HG03064 (cell line): ENCODE measurements around the gene PRRC2A.

Experiments used
- ATAC-seq: cut with Tn5 transposase; IDR thresholded peaks from one replicate; pipeline ENCODE4 v1.9.1; 2021; ENCODE audit warnings: low read depth; ENCODE audit not compliant: unreplicated experiment

PRRC2A gene

GRCh38 chr6:31621991-31622390, 1.5 kb downstream of the PRRC2A start:
- ATAC-seq: no peak

- ATAC-seq: no peak
Measured at GRCh38 chr6:31622684-31623091, 2.2 kb downstream of the PRRC2A start.

DNA sequence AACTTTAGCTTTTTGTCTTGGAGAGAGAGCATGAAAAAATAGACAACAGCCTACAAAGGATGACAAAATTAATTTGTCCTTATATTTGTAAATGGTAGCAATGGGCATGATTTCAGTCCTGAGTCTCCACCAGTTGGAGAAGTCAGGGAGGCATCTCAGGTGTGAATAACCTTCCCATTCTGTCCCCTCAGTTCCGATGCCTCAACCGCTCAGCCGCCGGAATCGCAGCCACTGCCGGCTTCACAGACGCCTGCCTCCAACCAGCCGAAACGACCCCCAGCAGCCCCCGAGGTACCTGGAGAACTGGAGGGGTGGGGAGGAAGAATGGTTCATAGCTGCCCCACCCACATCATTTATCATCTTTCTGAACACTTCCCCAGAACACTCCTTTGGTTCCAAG, 3.6 kb downstream of the PRRC2A start:
- no peak for ATAC-seq

DNA sequence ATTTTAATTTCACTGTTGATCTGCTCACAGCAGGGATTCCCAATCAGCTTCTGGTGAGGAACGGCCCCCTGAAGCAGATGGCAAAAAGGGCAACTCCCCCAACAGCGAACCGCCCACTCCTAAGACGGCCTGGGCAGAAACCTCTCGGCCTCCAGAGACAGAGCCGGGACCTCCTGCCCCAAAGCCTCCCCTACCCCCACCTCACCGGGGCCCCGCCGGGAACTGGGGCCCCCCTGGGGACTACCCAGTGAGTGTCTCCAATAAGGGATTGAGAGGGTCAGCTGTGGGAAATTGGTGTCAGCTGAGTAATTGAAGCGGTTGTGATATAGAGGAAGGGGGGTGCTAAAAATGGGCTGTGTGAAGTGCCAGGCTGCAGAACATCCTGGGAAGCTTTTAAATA, 6.4 kb downstream of the PRRC2A start:
- no peak for ATAC-seq

GRCh38 chr6:31627690-31628287, 7.3 kb downstream of the PRRC2A start:
- ATAC-seq: no peak

DNA sequence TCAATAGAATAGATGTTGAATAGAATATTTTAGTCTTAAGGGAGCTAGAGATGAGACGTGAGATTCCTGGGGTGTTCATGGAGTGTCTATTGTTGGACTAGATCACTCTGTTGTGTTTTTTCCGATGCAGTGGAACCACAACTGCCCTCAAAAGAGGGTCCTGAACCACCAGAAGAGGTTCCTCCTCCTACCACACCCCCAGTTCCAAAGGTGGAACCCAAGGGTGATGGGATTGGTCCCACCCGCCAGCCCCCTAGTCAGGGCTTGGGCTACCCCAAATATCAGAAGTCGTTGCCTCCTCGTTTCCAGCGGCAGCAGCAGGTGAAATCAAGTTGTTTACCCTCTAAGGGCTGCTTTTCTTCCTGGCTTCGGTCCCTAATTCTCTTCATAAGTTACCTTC, 8.5 kb downstream of the PRRC2A start:
- no peak for ATAC-seq

GRCh38 chr6:31630177-31630934, 9.8 kb downstream of the PRRC2A start:
- no peak for ATAC-seq

DNA sequence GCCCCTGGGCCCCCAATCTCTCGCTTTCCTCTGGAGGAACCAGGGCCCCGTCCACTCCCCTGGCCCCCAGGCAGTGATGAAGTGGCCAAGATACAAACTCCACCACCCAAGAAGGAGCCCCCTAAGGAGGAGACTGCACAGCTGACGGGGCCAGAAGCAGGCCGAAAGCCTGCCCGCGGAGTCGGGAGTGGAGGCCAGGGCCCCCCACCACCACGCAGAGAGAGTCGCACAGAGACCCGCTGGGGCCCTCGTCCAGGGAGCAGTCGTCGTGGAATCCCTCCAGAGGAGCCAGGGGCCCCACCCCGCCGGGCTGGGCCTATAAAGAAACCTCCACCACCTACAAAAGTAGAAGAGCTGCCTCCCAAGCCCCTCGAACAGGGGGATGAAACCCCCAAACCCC, 10.7 kb downstream of the PRRC2A start:
- no peak for ATAC-seq

DNA sequence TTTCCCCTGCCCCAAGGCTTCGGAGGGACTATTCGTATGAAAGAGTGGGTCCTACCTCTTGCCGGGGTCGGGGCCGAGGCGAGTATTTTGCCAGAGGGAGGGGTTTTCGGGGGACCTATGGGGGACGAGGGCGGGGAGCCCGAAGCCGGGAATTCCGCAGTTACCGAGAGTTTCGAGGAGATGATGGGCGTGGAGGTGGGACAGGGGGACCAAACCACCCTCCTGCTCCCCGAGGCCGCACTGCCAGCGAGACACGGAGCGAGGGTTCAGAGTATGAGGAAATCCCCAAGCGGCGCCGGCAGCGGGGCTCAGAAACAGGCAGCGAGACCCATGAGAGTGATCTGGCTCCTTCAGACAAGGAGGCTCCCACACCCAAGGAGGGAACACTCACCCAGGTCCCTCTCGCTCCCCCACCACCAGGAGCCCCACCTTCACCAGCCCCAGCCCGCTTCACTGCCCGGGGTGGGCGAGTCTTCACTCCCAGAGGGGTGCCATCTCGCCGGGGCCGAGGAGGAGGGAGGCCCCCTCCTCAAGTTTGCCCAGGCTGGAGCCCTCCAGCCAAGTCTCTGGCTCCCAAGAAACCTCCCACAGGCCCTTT, 11.3 kb downstream of the PRRC2A start:
- ATAC-seq: no peak

DNA sequence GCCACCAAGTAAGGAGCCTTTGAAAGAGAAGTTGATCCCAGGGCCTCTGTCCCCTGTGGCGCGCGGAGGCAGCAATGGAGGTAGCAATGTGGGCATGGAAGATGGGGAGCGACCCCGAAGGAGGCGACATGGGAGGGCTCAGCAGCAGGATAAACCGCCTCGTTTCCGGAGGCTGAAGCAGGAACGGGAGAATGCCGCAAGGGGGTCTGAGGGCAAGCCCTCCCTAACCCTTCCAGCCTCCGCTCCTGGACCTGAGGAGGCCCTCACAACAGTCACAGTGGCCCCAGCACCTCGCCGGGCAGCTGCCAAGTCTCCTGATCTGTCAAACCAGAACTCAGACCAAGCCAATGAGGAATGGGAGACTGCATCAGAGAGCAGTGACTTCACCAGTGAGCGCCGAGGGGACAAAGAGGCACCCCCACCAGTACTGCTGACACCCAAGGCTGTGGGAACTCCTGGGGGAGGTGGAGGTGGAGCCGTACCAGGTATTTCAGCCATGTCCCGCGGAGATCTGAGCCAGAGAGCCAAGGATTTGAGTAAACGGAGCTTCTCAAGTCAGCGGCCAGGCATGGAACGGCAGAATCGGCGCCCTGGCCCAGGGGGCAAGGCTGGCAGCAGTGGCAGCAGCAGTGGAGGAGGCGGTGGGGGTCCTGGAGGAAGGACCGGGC, 11.9 kb downstream of the PRRC2A start:
- ATAC-seq: no peak

DNA sequence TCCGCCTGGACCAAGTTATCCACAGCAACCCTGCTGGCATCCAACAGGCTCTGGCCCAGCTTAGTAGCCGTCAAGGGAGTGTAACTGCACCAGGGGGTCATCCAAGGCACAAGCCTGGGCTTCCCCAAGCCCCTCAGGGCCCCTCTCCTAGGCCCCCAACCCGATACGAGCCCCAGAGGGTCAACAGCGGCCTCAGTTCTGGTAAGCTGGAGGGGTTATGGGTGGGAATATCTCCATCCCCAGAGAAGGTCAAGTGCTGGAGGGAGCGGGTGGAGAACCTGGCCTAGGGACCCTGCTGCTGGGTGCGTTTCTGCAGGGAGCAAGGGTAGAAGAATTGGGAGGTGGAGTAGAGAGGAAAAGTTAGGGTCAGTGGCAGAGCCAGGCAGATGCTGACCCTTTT, 12.9 kb downstream of the PRRC2A start:
- no peak for ATAC-seq

DNA sequence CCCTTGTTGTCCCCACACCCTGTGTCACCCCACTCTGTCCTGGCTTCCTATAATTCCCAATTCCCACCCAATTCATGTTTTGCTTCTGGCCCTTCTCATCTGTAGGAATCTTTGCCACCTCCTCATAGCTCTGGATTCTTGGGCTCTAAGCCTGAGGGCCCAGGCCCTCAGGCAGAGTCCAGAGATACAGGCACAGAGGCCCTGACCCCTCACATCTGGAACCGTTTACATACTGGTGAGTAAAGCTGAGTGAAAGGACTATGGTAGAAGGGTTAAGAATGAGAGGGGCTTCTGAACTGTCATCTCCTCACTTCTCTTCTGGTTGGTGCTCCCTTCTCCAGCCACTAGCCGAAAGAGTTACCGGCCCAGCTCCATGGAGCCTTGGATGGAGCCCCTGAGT, 13.6 kb downstream of the PRRC2A start:
- no peak for ATAC-seq

- no peak for ATAC-seq
Measured at GRCh38 chr6:31634969-31635575, 14.6 kb downstream of the PRRC2A start.

DNA sequence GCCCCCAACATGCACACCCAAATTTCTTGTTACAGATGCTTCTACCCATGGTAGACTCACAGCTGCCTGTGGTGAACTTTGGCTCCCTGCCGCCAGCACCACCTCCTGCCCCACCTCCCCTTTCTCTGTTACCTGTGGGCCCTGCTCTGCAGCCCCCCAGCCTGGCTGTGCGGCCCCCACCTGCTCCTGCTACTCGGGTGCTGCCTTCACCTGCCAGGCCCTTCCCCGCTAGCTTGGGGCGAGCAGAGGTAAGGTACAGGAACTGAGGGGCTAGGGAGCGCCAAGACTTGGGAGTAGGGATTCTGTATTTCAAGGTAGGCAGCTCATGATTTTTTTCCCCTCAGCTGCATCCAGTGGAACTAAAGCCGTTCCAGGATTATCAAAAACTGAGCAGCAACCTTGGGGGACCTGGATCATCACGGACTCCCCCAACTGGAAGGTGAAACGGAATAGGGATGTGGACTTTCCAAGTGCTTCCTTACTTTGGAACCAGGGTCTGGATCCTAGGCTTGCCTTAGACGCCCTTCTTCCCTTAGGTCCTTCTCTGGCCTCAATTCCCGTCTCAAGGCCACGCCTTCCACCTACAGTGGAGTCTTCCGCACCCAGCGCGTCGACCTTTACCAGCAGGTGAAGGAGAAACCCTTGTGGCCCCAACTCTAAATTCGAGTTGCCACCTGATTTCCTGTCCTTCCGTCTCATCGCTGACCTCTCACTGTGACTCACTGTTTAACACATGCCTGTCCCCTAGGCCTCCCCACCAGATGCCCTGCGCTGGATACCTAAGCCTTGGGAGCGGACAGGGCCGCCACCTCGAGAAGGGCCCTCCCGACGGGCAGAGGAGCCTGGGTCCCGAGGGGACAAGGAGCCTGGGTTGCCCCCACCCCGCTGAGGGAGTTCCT, 16.4 kb downstream of the PRRC2A start:
- ATAC-seq: no peak

DNA sequence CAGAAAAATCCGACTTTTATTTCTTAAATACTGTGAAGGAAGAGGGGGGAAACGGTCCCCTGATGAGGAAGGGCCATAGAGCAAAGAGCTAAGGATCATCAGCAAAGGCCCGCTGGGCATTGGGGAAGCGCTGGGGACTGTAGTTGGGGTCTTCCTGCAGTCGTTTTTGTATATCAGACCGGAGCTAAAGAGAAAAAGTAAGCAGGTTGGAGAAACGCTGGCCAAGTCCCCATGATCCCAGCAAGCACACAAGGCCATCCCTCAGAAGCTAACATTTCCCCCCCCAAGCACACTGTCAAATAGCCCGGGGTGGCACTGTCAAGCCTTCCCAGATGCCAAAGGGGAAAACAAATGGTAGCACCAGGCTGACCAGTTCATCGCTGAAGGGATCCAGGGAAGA, 18.5 kb downstream of the PRRC2A start:
- no peak for ATAC-seq

DNA sequence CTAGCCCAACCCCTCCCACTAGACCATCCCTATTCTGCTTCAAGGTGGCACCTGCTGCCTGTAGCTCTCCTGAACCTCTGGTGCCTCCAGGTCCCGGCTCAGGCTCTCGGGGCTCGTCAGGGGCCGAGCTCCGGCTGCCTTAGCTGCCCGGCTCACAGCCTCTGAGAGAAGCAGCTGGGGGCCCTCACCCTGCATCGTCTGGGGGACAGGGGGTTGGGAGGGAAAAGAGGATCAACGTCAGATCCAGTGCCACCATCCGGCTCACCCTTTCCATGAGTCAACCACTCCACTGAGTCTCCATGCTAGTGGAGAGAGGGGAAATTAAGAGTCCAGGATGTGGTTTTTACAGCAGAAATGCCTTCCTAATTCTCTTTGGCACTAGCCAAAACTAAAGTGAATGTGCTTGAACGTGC, 18.9 kb downstream of the PRRC2A start:
- ATAC-seq: no peak

- ATAC-seq: no peak
Measured at GRCh38 chr6:31640612-31641011, 20.1 kb downstream of the PRRC2A start.

DNA sequence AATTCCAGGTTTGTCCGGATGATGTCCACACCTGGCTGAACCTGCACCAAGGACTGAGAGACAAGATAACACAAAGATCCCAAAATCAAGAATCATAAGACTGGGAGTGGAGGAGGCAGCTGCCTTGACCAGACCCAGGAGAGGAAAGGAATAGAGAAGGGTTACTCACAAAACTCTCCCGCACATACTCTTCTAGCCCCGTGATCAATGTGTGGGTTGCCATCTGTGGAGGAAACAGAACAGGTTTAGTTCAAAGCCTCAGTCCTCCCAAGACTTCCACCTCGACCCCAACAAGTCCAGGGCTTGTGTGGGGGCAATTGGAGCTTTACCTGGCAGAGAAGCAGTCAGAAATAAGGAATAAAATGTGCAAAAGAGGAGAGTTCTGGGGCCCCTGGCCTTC, 20.9 kb downstream of the PRRC2A start:
- ATAC-seq: no peak

DNA sequence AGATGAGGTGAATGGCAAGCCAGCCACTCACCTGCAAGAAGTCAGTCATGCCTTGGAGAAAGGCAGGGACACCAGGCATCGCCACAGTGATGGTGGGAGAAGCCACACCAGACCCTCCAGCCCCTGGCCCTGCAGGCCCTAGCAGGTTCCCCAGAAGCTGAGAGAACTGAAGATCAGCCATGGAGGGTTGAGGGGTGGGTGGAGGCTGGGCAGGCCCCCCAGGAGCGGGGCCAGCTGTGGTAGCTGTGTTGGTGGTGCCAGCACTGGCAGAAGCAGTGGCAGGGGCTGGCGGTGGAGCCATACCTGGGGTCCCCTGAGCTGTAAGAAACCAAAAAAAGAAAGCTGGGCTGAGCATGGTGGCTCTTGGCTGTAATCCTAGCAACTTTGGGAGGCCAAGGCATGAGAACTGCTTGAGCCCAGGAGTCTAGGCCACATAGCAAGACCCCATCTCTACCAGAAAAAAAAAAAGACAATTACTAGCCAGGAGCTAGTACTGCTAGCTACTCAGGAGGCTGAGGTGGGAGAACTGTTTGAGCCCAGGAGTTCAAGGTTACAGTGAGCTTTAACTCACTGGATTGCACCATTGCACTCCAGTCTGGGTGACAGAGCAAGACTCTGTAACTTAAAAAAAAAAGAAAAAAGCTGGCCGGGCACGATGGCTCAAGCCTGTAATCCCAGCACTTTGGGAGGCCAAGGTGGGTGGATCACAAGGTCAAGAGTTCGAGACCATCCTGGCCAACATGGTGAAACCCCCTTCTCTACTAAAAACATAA, 22.5 kb downstream of the PRRC2A start:
- ATAC-seq: no peak
